PC-3 (cell line): ENCODE measurements around the gene TUBGCP3. TPM values are rescaled to one million over a fixed set of nuclear protein-coding genes. Genes with fewer than 3 reads are reported as not detected.

ENCODE experiments used
- ATAC-seq: fragments of 200-7000 bp; cut with Tn5 transposase; 2 replicates; pipeline ENCODE4 v1.9.1; 2020; ENCODE audit warnings: mild to moderate bottlenecking, moderate library complexity
- BruUV-seq: library from RNA; stranded (reverse); fragments of 400-500 nt; replicated peaks from 2 replicates; lab custom pipeline; 2021; lab: Mats Ljungman, UMichigan
- CTCF ChIA-PET: fragments of 300-600 bp; sonication (Branson Sonifier 250); formaldehyde crosslinking; loops from one replicate; lab custom pipeline; 2022; ENCODE audit warnings: antibody characterized with exemption; lab: Charles Lee
- POLR2A ChIA-PET: fragments of 300-600 bp; sonication (Branson Sonifier 250); formaldehyde crosslinking; loops from one replicate; lab custom pipeline; 2022; ENCODE audit warnings: antibody characterized with exemption; ENCODE audit not compliant: unreplicated experiment; lab: Charles Lee
- DNase-seq: peaks from one replicate; pipeline ENCODE4 v3.0.0-alpha.2; 2015
- H2AFZ ChIP-seq: fragments of 300-600 bp; sonication (generic); 2 replicates; pipeline ENCODE4 v1.6.0; 2016; ENCODE audit warnings: antibody characterized with exemption, low read length
- H3F3A ChIP-seq: fragments of 300-600 bp; sonication (generic); one replicate; pipeline ENCODE4 v1.6.0; 2017; ENCODE audit warnings: antibody characterized with exemption, low read length, control low read depth, mild to moderate bottlenecking; ENCODE audit not compliant: unreplicated experiment
- H3K27ac ChIP-seq: fragments of 300-600 bp; sonication (generic); 2 replicates; pipeline ENCODE4 v1.5.1; 2016; ENCODE audit warnings: mild to moderate bottlenecking, low read length
- H3K27me3 ChIP-seq: fragments of 300-600 bp; sonication (generic); 2 replicates; pipeline ENCODE4 v1.6.1; 2016; ENCODE audit warnings: low read length, mixed read lengths
- H3K36me3 ChIP-seq: fragments of 300-600 bp; sonication (generic); 2 replicates; pipeline ENCODE4 v1.6.1; 2016; ENCODE audit warnings: low read depth, mixed run types, low read length, mixed read lengths
- H3K4me1 ChIP-seq: fragments of 300-600 bp; sonication (generic); 2 replicates; pipeline ENCODE4 v1.5.1; 2016; ENCODE audit warnings: low read length; ENCODE audit not compliant: insufficient read depth
- H3K4me2 ChIP-seq: fragments of 300-600 bp; sonication (generic); 2 replicates; pipeline ENCODE4 v1.6.0; 2016; ENCODE audit warnings: low read length
- H3K4me3 ChIP-seq: fragments of 300-600 bp; sonication (generic); 2 replicates; pipeline ENCODE4 v1.5.1; 2016; ENCODE audit warnings: mild to moderate bottlenecking, low read length, mixed read lengths
- H3K79me2 ChIP-seq: fragments of 300-600 bp; sonication (generic); 2 replicates; pipeline ENCODE4 v1.6.1; 2017; ENCODE audit warnings: low read length, mixed read lengths
- H3K9ac ChIP-seq: fragments of 300-600 bp; sonication (generic); 2 replicates; pipeline ENCODE4 v1.6.0; 2016; ENCODE audit warnings: mild to moderate bottlenecking, low read length
- H3K9me2 ChIP-seq: fragments of 300-600 bp; sonication (generic); replicated peaks from 2 replicates; pipeline ENCODE4 v1.6.1; 2016; ENCODE audit warnings: mixed run types, low read length, mixed read lengths
- H3K9me3 ChIP-seq: fragments of 300-600 bp; sonication (generic); 2 replicates; pipeline ENCODE4 v1.6.1; 2016; ENCODE audit warnings: low read length, mixed read lengths
- H4K20me1 ChIP-seq: fragments of 300-600 bp; sonication (generic); 2 replicates; pipeline ENCODE4 v1.6.1; 2016; ENCODE audit warnings: low read length, mixed read lengths
- CTCF ChIP-seq: fragments of 300-600 bp; sonication (generic); conservative IDR thresholded peaks from 2 replicates; pipeline ENCODE4 v1.5.1; 2017; ENCODE audit warnings: antibody characterized with exemption, low read depth, mild to moderate bottlenecking, low read length
- EZH2 ChIP-seq: fragments of 300-600 bp; sonication (generic); IDR thresholded peaks from one replicate; pipeline ENCODE4 v1.6.1; 2017; ENCODE audit warnings: antibody characterized with exemption, mild to moderate bottlenecking, low read length; ENCODE audit not compliant: unreplicated experiment
- EZH2phosphoT487 ChIP-seq: fragments of 300-600 bp; sonication (generic); IDR thresholded peaks from 2 replicates; pipeline ENCODE4 v1.6.1; 2018; ENCODE audit warnings: mild to moderate bottlenecking, antibody characterized with exemption, low read length, borderline replicate concordance
- intact Hi-C: fragments of 100-400 bp; cut with micrococcal nuclease; formaldehyde crosslinking; loops from 2 replicates; pipeline ENCODE4 v1.9.0; 2023
- total RNA-seq: library from RNA; depleted of rRNA; stranded (reverse); fragments of >200 nt; gene quantifications from 2 replicates; pipeline ENCODE4 v1.2.3, GENCODE V29; 2014

TUBGCP3 gene
- total RNA-seq, 1 experiment from 2014 or later = 25.8 TPM

GRCh38 chr13:112617754-112618375 lies 29.9 kb upstream of the TUBGCP3 start:
- no peak for DNase-seq
- H3K27ac ChIP-seq = no peak overlapping the region
- no peaks in the 10 kb centered on the region for H3K4me1 ChIP-seq
- no peak for ATAC-seq
- H3K9me3 ChIP-seq = no peaks in the 10 kb centered on the region
- no TSS peak for BruUV-seq
- H3K9ac ChIP-seq = no peak overlapping the region
- H3K36me3 ChIP-seq = no peaks in the 10 kb centered on the region
- POLR2A ChIA-PET = no interaction called here
- no peaks in the 10 kb centered on the region for H4K20me1 ChIP-seq
- CTCF ChIA-PET = no interaction called here
- H3F3A ChIP-seq = no peaks in the 10 kb centered on the region
- no peak overlapping the region for H2AFZ ChIP-seq
- H3K27me3 ChIP-seq = peaks cover 27% of the 10 kb centered on the region
- H3K79me2 ChIP-seq = no peaks in the 10 kb centered on the region
- no peak for TF ChIP-seq EZH2phosphoT487
- no peak overlapping the region for H3K4me3 ChIP-seq
- intact Hi-C loops = loop anchor here (2.0 kb wide), 1 partner anchor 257 kb away; no protein-coding TSS in a partner anchor
- no peak overlapping the region for H3K4me2 ChIP-seq
- no peaks in the 10 kb centered on the region for H3K9me2 ChIP-seq

DNA sequence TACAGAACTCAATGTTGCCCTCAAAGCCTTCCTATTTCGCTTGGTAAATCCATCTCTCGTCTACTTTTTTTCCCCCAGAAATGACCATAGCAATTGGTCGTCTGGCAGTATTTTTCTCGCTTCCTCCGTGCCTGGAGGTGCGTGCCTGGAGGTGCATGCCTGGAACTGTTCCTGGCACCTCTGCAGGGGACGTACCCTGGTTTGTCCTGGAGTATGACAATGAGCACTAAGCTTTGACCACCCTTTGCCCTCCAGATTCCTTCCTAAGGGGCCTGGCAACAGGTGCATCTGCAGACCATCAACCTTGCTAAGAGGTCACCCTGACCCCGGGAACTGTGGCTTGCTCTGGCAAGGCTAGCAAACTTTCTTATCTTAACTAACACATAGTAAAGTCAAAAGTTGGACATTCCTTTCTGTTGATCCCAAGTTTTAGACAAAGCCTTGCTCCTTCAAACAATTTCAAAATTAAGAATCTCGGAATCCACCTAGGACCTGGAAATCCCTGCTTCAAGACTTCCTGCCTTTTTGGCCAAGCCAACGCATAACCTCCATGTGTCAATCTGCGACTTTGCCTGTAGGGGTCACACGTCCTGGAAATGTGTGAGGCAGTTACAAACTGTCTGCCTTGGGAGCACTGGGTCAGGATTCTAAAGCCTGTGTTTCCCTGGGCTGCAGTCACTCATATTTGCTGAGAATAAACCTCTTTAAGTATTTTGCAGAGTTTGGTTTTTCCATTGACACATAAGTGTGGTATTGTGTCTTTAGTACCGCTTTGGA lies 28.8 kb upstream of the TUBGCP3 start:
- ATAC-seq = peak; percentile 37; the same call in 1 of the 2 replicates
- intact Hi-C loops = loop anchor here (2.0 kb wide), 1 partner anchor 258 kb away; no protein-coding TSS in a partner anchor
- Histone ChIP-seq H3K9me2 (no peaks in the 10 kb centered on the region), H3K9me3 (no peaks in the 10 kb centered on the region), H3K27ac (no peak overlapping the region), H2AFZ (no peak overlapping the region), H3K36me3 (no peaks in the 10 kb centered on the region), H3F3A (no peaks in the 10 kb centered on the region), H3K4me2 (no peak overlapping the region), H3K79me2 (no peaks in the 10 kb centered on the region), H3K9ac (no peak overlapping the region), H4K20me1 (no peaks in the 10 kb centered on the region), H3K4me3 (no peak overlapping the region), H3K4me1 (no peaks in the 10 kb centered on the region), H3K27me3 (peaks cover 17% of the 10 kb centered on the region)
- DNase-seq = peak; percentile 53
- POLR2A ChIA-PET = no interaction called here
- TF ChIP-seq CTCF (peak; percentile 68), EZH2phosphoT487 (no peak), EZH2 (no peak)
- BruUV-seq = no TSS peak
- CTCF ChIA-PET = no interaction called here

- H3F3A ChIP-seq = no peaks in the 10 kb centered on the region
- ChIA-PET POLR2A (no interaction called here), CTCF (no interaction called here)
- no peaks in the 10 kb centered on the region for H3K4me1 ChIP-seq
- no peak overlapping the region for H2AFZ ChIP-seq
- no peak overlapping the region for H3K4me3 ChIP-seq
- H3K27me3 ChIP-seq = peaks cover 13% of the 10 kb centered on the region
- BruUV-seq = no TSS peak
- ATAC-seq (no peak), DNase-seq (no peak)
- no peak overlapping the region for H3K27ac ChIP-seq
- H3K9me3 ChIP-seq = no peaks in the 10 kb centered on the region
- no peaks in the 10 kb centered on the region for H3K9me2 ChIP-seq
- no peak for TF ChIP-seq EZH2phosphoT487
- TF ChIP-seq CTCF = no peak
- no peak for TF ChIP-seq EZH2
- H3K9ac ChIP-seq = no peak overlapping the region
- no peaks in the 10 kb centered on the region for H4K20me1 ChIP-seq
- H3K36me3 ChIP-seq = no peaks in the 10 kb centered on the region
- no peak overlapping the region for H3K4me2 ChIP-seq
- intact Hi-C loops = no loop called here
- H3K79me2 ChIP-seq = no peaks in the 10 kb centered on the region
These were observed 27.4 kb upstream of the TUBGCP3 start for GRCh38 chr13:112615391-112615790.
